ENCODE data around the gene MAST4. TPM values are rescaled to one million over a fixed set of nuclear protein-coding genes. Genes with fewer than 3 reads are reported as not detected.

The MAST4 gene
- total RNA-seq, 1 donor from 2014 or later, result 0.99 TPM

DNA sequence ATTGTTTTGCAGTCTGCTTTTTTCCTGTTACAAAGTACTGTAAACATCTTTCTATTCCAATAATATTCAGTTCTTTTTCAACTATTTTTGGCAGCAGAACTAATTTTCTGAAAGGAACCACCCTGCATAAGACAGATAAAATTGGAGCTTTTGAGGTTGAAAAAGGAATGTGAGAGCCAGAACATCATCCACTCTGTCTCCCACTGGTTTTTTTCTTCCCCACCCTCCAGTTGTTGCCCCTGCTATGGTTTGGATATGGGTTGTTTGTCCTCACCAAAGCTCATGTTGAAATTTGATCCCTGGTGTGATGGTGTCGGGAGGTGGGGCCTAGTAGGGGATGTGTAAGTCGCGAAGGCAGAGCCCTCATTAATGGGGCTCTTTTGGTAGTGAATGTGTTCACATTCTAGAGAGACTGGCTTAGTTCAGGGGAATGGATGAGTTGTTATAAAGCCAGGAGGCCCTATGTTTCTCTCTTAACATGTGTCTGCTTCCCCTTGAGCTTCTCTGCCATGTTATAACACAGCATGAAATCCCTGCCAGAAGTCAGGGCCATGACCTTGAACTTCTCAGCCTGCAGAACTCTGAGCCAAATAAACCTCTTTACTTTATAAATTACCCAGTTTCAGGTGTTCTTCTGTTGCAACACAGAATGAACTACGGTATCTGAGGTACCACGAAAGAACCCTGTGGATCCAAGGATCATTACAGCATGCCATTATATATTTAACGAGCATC lies 34.8 kb upstream of the MAST4 start:
- TF ChIP-seq, protein P1, sequence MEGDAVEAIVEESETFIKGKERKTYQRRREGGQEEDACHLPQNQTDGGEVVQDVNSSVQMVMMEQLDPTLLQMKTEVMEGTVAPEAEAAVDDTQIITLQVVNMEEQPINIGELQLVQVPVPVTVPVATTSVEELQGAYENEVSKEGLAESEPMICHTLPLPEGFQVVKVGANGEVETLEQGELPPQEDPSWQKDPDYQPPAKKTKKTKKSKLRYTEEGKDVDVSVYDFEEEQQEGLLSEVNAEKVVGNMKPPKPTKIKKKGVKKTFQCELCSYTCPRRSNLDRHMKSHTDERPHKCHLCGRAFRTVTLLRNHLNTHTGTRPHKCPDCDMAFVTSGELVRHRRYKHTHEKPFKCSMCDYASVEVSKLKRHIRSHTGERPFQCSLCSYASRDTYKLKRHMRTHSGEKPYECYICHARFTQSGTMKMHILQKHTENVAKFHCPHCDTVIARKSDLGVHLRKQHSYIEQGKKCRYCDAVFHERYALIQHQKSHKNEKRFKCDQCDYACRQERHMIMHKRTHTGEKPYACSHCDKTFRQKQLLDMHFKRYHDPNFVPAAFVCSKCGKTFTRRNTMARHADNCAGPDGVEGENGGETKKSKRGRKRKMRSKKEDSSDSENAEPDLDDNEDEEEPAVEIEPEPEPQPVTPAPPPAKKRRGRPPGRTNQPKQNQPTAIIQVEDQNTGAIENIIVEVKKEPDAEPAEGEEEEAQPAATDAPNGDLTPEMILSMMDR (IDR thresholded peaks at IDR 0.05), result no peak
- Histone ChIP-seq H3F3A (ENCODE audit: low read depth) (no peaks in the 10 kb centered on the region), H3K4me3 (no peak overlapping the region), H3K4me1 (peaks cover 4% of the 10 kb centered on the region), H3K9ac (no peak overlapping the region), H3K9me3 (ENCODE audit: low read depth) (no peaks in the 10 kb centered on the region), H4K20me1 (ENCODE audit: low read depth) (no peaks in the 10 kb centered on the region), H3K27ac (no peak overlapping the region), H3K27me3 (no peaks in the 10 kb centered on the region), H3K79me2 (ENCODE audit: low read depth) (no peaks in the 10 kb centered on the region), H2AFZ (replicated peaks) (no peak overlapping the region), H3K36me3 (no peaks in the 10 kb centered on the region), H3K4me2 (no peak overlapping the region)
- Mint-ChIP-seq H3K36me3 (no peaks in the 10 kb centered on the region), H3K27me3 (ENCODE audit: insufficient read depth, low read depth) (peaks cover 2% of the 10 kb centered on the region), H3K9me3 (peaks cover 11% of the 10 kb centered on the region), H3K27ac (no peak overlapping the region), H3K4me3 (no peak overlapping the region), H3K4me1 (peaks cover 2% of the 10 kb centered on the region)
- DNase-seq (ENCODE audit: low spot score), result no peak

DNA sequence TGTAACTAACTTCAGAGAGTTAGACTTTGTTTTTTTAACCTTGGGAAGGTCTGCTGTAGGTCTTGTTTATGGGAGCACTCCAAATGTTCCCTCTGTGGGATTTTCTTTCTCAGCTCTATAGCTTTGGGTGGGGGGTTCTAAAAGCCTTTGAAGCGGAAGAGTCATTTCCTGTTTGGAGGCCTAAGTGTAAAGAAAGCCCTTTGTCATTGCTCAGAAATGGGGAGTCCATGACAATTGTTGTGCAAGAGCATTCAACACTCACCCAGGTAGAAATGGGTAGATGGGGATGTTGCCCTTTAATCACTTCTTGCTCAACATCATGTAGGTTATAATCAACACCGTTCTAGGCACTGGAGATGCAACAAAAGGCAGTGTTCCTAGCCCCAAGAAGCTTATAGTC lies 30.3 kb upstream of the MAST4 start:
- no peaks in the 10 kb centered on the region for H3K36me3 ChIP-seq
- no peaks in the 10 kb centered on the region for H3K9me3 ChIP-seq (ENCODE audit: low read depth)
- no peaks in the 10 kb centered on the region for H4K20me1 ChIP-seq (ENCODE audit: low read depth)
- no peaks in the 10 kb centered on the region for H3K79me2 ChIP-seq (ENCODE audit: low read depth)
- no peak overlapping the region for H3K27ac ChIP-seq
- H3K9ac ChIP-seq, result no peak overlapping the region
- Mint-ChIP-seq H3K27me3 (ENCODE audit: insufficient read depth, low read depth) (no peaks in the 10 kb centered on the region), H3K4me3 (no peak overlapping the region), H3K27ac (no peak overlapping the region), H3K4me1 (peaks cover 2% of the 10 kb centered on the region), H3K36me3 (no peaks in the 10 kb centered on the region), H3K9me3 (peaks cover 11% of the 10 kb centered on the region)
- DNase-seq (ENCODE audit: low spot score), result no peak
- peaks cover 4% of the 10 kb centered on the region for H3K4me1 ChIP-seq
- H3F3A ChIP-seq (ENCODE audit: low read depth), result no peaks in the 10 kb centered on the region
- no peaks in the 10 kb centered on the region for H3K27me3 ChIP-seq
- TF ChIP-seq, protein P1 (IDR thresholded peaks at IDR 0.05), result no peak
- TF ChIP-seq EZH2 (IDR thresholded peaks at IDR 0.05) (no peak), EZH2phosphoT487 (IDR thresholded peaks at IDR 0.05) (no peak)
- H3K4me3 ChIP-seq, result no peak overlapping the region
- H3K4me2 ChIP-seq, result no peak overlapping the region
- H2AFZ ChIP-seq (replicated peaks), result no peak overlapping the region

DNA sequence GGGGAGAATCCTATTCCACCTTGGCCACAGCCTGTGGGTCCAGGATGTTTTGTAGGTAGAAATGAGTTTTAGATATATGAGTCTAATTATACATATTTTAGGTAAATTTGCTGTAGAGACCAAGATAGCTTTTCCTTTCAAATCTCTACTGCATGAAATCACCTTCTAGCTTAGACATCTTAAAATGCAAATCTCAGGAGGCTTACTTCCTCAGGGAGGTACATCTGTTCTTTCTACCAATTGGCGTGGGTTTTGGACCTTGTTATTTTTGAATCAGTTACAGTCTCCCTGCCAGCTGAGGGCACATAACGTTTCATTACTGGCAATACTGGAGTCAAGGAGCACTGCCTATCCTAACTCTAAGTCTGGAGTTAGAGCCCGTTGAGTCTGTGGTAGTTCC lies 28.7 kb upstream of the MAST4 start:
- no peak overlapping the region for H3K4me3 ChIP-seq
- H3K4me1 ChIP-seq, result peaks cover 4% of the 10 kb centered on the region
- H3K27me3 Mint-ChIP-seq (ENCODE audit: insufficient read depth, low read depth), result no peaks in the 10 kb centered on the region
- H3K27me3 ChIP-seq, result no peaks in the 10 kb centered on the region
- TF ChIP-seq EZH2 (IDR thresholded peaks at IDR 0.05), result no peak
- TF ChIP-seq, protein P1 (IDR thresholded peaks at IDR 0.05), result no peak
- TF ChIP-seq EZH2phosphoT487 (IDR thresholded peaks at IDR 0.05), result no peak
- no peaks in the 10 kb centered on the region for H3K36me3 Mint-ChIP-seq
- DNase-seq (ENCODE audit: low spot score), result no peak
- no peaks in the 10 kb centered on the region for H4K20me1 ChIP-seq (ENCODE audit: low read depth)
- no peak overlapping the region for H3K4me2 ChIP-seq
- no peaks in the 10 kb centered on the region for H3K79me2 ChIP-seq (ENCODE audit: low read depth)
- no peak overlapping the region for H3K27ac ChIP-seq
- H3K9ac ChIP-seq, result no peak overlapping the region
- no peaks in the 10 kb centered on the region for H3K9me3 ChIP-seq (ENCODE audit: low read depth)
- H3K9me3 Mint-ChIP-seq, result peaks cover 5% of the 10 kb centered on the region
- no peaks in the 10 kb centered on the region for H3K36me3 ChIP-seq
- H2AFZ ChIP-seq (replicated peaks), result no peak overlapping the region
- H3K4me3 Mint-ChIP-seq, result no peak overlapping the region
- peaks cover 2% of the 10 kb centered on the region for H3K4me1 Mint-ChIP-seq
- no peak overlapping the region for H3K27ac Mint-ChIP-seq
- no peaks in the 10 kb centered on the region for H3F3A ChIP-seq (ENCODE audit: low read depth)

Data from neural progenitor cell (in vitro differentiated cells).